Large intestine (tissue), 3 donors: ENCODE measurements around the gene MYH7. TPM values are rescaled to one million over a fixed set of nuclear protein-coding genes. Genes with fewer than 3 reads are reported as not detected.
"Not testable (repeated sequence)": the region's sequence is repeated elsewhere in the genome, so short reads cannot be mapped to it uniquely, and the experiment has no call there.

Experiments
- DNase-seq, 2 donors: peaks; one replicate each; pipeline versions ENCODE4 v3.0.0 to v3.0.0-alpha.2; 2013
- H3K27ac ChIP-seq: one replicate; pipeline ENCODE4 v1.5.1; 2013; ENCODE audit warnings: low read length
- H3K27me3 ChIP-seq: 2 replicates; pipeline ENCODE4 v1.6.1; 2013; ENCODE audit warnings: low read length; ENCODE audit not compliant: control insufficient read depth, insufficient read depth
- H3K36me3 ChIP-seq: 2 replicates; pipeline ENCODE4 v1.6.1; 2013; ENCODE audit warnings: low read length; ENCODE audit not compliant: control insufficient read depth, insufficient read depth
- H3K4me1 ChIP-seq: one replicate; pipeline ENCODE4 v1.6.1; 2013; ENCODE audit warnings: low read length; ENCODE audit not compliant: control insufficient read depth, insufficient read depth
- H3K4me3 ChIP-seq: one replicate; pipeline ENCODE4 v1.5.1; 2013; ENCODE audit warnings: low read length
- H3K9me3 ChIP-seq: one replicate; pipeline ENCODE4 v1.6.1; 2013; ENCODE audit warnings: mild to moderate bottlenecking, low read depth, low read length, moderate library complexity; ENCODE audit not compliant: control insufficient read depth
- WGBS: methylation state at CpG from one replicate; pipeline ENCODE4 v1.1.5; 2013; ENCODE audit warnings: low lambda C conversion rate; ENCODE audit not compliant: insufficient coverage; 5-methylcytosine and 5-hydroxymethylcytosine counted together
- polyA plus RNA-seq: library from polyadenylated mRNA; unstranded; fragments of 120-200 nt; gene quantifications from one replicate; pipeline ENCODE4 v1.2.1, GENCODE V29; 2013

MYH7 gene
- polyA plus RNA-seq, 1 donor: 0.91 TPM

DNA sequence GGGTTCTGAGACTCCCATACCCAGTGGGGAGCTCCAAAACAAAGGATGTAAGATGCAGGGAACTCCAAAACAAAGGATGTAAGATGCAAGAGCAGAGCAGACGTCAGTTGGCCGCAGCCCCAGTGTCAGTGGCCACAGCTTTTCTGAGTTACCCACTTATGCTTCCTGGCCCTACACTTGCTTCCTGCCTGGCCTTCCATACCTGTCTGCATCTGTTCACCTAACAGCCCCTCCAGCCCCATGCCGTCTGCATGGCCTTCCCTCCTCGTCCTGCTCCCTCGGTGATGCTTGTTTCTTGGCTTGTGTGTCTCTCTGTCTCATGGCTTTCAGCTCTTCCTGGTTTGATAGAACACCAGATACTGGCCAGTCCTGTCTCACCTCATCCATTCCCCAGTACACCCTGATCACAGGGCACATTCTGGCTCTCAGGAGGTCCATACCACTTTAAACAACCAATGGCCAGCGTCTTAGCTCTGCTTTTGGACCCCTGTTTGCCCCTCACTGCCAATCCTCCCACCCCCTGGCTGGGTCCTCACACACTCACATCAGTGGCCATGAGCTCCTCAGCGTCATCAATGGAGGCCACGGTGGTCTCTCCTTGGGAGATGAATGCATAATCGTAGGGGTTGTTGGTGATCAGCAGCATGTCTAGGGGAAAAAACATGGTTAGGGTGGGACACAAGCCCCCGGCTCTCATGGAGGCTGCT, 5.3 kb downstream of the MYH7 start:
- H3K36me3 ChIP-seq: no peaks in the 10 kb centered on the region
- no CpG with 5 or more reads among the region's 10 CpGs for WGBS
- no peak for DNase-seq
- H3K9me3 ChIP-seq: no peaks in the 10 kb centered on the region
- no peak overlapping the region for H3K4me3 ChIP-seq
- no peak overlapping the region for H3K27ac ChIP-seq
- H3K4me1 ChIP-seq: no peaks in the 10 kb centered on the region
- H3K27me3 ChIP-seq: no peaks in the 10 kb centered on the region

DNA sequence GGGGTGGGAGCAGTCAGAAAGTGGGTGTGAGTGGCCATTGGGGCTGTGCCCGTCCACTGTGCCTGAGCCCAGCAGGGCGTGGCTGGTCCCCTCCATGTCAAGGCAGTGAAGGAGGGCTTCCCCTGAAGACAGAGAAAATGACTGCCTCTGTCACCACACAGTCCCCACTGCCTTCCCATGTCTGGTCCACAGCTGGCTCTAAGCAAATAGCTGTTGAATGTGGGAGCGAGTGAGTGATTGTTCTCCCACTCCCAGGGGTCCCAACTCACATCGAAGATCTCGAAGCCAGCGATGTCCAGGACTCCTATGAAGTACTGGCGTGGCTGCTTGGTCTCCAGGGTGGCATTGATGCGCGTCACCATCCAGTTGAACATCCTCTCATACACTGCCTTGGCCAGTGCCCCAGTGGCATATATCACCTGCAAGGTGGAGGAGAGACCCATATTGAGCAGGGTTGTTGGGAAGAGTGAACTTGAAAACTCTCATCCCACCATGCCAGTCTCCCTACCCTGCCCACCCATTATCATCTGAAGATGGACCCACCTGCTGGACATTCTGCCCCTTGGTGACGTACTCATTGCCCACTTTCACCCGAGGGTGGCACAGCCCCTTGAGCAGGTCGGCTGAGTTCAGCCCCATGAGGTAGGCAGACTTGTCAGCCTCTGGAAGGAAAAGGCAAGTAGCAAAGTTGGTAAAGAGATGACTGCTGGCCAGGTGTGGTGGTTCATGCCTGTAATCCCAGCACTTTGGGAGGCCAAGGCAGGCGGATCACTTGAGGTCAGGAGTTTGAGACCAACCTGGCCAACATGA, 6.6 kb downstream of the MYH7 start:
- no peaks in the 10 kb centered on the region for H3K9me3 ChIP-seq
- DNase-seq: no peak
- H3K27me3 ChIP-seq: no peaks in the 10 kb centered on the region
- WGBS: no CpG with 5 or more reads among the region's 13 CpGs
- no peaks in the 10 kb centered on the region for H3K4me1 ChIP-seq
- H3K4me3 ChIP-seq: no peak overlapping the region
- no peaks in the 10 kb centered on the region for H3K36me3 ChIP-seq
- H3K27ac ChIP-seq: no peak overlapping the region

DNA sequence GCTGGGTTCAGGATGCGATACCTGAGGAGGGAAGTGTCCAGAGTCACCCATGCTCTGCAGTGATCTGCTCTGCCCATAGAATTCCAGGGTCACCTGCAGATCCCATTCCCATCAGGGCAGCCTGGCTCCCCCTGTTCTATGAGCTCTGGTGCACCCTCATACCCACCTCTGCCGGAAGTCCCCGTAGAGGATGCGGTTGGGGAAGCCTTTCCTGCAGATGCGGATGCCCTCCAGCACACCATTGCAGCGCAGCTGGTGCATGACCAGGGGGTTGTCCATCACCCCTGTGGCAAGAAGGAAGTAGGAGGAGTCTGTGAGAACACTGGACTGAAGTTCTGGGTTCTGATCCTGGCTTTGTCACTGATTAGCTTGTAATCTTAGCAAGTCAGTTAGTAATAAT, 9.7 kb downstream of the MYH7 start:
- not testable (repeated sequence) for H3K27ac ChIP-seq, DNase-seq, H3K4me3 ChIP-seq, H3K9me3 ChIP-seq, H3K4me1 ChIP-seq, H3K27me3 ChIP-seq, H3K36me3 ChIP-seq
- WGBS: no CpG with 5 or more reads among the region's 6 CpGs

DNA sequence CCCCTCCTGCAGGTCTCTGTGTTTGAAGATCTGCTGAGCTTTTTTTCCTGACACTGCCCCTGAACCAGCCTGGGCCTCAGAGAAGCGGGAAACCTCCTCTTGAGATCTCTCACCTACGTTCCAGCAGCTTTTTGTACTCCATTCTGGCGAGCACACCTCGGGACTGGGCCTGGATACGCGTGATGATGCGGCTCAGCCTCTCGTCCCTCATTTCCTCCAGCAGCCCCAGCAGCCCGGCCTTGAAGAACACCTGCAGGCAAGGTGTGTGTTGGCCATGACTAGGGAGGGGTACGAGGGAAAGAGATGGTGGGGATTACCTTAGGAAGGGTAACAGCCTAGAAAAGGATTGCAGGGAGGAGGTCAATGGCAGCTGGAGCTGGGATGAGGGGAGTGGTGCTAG, 10.3 kb downstream of the MYH7 start:
- no peaks in the 10 kb centered on the region for H3K9me3 ChIP-seq
- no CpG with 5 or more reads among the region's 10 CpGs for WGBS
- H3K27ac ChIP-seq: no peak overlapping the region
- H3K4me3 ChIP-seq: no peak overlapping the region
- no peaks in the 10 kb centered on the region for H3K4me1 ChIP-seq
- no peaks in the 10 kb centered on the region for H3K36me3 ChIP-seq
- no peak for DNase-seq
- peaks cover 2% of the 10 kb centered on the region for H3K27me3 ChIP-seq

DNA sequence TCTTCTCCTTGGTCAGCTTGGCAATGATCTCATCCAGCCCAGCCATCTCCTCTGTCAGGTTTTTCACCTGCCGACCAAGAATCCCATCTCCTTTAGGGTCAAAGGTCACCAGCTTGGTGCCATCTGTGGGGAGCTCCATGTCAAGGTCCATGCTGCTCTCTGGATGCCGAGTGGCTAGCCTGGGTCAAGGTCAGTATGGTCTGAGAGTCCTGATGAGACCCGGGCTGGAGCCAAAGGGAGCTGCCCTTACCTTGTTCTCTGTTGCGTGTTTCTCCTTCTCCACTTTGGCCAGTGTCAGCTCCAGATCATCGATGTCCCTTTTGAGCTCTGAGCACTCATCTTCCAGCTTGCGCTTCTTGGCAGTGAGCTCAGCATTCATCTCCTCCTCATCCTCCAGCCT, 11.8 kb downstream of the MYH7 start:
- Histone ChIP-seq H3K36me3 (no peaks in the 10 kb centered on the region), H3K27me3 (peaks cover 2% of the 10 kb centered on the region), H3K27ac (no peak overlapping the region), H3K4me3 (no peak overlapping the region), H3K9me3 (no peaks in the 10 kb centered on the region), H3K4me1 (no peaks in the 10 kb centered on the region)
- no peak for DNase-seq
- WGBS: 100% methylated on average over 2 of the region's 6 CpGs

DNA sequence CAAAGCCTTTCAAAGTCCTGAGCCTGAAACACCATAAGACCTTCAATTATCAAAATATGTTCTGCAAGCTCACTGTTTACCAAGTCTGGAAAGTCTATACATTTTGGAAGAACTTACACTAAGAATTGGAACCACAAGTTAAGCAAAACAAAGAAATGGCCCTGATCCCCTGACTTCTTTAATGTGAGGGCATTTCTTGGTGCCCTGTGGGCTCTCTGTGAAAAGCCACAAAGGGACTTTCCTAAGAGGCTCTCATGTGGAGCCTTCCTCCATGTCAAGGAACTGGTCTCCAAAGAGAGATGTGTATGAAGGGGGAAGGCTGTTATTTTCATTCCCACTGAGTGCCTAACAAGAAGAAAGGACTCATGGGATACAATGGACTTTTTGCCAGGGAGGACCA, 13.9 kb downstream of the MYH7 start:
- Histone ChIP-seq H3K36me3 (no peaks in the 10 kb centered on the region), H3K4me1 (no peaks in the 10 kb centered on the region), H3K9me3 (no peaks in the 10 kb centered on the region), H3K4me3 (no peak overlapping the region), H3K27ac (no peak overlapping the region), H3K27me3 (peaks cover 2% of the 10 kb centered on the region)
- no peak for DNase-seq

DNA sequence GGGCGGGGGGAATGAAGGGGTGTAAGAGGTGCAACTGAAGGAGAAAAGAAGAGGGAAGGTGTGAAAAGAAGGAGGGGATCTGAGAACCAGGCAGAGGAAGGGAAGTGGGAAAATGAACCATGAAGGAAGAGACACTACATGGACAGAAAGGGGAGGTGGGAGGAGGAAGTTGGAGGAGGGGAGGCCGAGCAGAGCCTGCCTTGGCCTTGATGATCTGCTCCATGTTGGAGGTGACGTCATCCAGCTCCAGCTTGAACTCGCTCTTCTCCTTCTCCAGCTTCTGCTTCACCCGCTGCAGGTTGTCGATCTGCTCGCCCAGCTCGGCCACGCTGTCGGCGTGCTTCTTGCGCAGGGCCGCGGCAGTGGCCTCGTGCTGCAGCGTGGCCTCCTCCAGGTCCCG, 15.8 kb downstream of the MYH7 start:
- not testable (repeated sequence) for H3K4me3 ChIP-seq, H3K27ac ChIP-seq, DNase-seq, H3K9me3 ChIP-seq, H3K27me3 ChIP-seq, H3K4me1 ChIP-seq, H3K36me3 ChIP-seq
- 90% methylated on average over 1 of the region's 17 CpGs for WGBS

DNA sequence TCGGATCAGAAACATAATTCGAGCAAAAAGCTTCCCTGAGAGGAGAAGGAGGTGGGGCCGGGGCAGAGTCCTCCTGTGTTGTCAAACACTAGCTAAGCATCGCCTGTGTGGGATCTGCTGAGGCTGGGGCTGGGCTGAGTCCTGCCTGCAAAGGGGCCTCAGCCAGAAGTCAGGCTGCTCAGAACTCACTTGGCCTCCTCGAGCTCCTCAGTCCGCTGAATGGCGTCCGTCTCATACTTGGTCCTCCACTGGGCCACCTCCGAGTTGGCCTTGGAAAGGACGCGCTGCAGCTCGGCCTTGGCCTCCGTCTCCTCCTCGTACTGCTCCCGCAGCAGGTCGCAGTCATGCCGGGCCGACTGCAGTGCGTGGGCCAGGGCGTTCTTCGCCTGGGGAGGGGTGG, 17.4 kb downstream of the MYH7 start:
- no CpG with 5 or more reads among the region's 21 CpGs for WGBS
- H3K36me3 ChIP-seq: no peaks in the 10 kb centered on the region
- H3K4me3 ChIP-seq: no peak overlapping the region
- no peak for DNase-seq
- H3K27ac ChIP-seq: no peak overlapping the region
- H3K27me3 ChIP-seq: peaks cover 2% of the 10 kb centered on the region
- H3K4me1 ChIP-seq: no peaks in the 10 kb centered on the region
- H3K9me3 ChIP-seq: no peaks in the 10 kb centered on the region

DNA sequence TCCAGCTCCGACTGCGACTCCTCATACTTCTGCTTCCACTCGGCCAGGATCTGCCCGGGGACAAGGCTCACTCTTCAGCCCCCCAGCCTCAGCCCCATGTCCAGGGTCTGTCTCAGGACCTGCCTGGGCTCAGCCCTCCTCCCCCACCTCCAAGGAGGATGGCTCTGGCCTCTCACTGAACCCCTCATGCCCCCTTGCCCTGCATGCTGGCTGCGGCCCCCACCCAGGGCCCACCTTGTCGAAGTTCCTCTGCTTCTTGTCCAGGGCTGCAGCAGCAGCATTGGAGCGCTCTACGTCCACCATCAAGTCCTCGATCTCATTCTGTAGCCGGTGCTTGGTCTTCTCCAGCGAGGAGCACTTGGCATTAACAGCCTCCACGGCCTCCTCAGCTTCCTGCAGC, 18.2 kb downstream of the MYH7 start:
- H3K36me3 ChIP-seq, H3K9me3 ChIP-seq, H3K4me3 ChIP-seq, H3K27ac ChIP-seq, H3K4me1 ChIP-seq, H3K27me3 ChIP-seq, DNase-seq: not testable (repeated sequence)
- no CpG with 5 or more reads among the region's 12 CpGs for WGBS

DNA sequence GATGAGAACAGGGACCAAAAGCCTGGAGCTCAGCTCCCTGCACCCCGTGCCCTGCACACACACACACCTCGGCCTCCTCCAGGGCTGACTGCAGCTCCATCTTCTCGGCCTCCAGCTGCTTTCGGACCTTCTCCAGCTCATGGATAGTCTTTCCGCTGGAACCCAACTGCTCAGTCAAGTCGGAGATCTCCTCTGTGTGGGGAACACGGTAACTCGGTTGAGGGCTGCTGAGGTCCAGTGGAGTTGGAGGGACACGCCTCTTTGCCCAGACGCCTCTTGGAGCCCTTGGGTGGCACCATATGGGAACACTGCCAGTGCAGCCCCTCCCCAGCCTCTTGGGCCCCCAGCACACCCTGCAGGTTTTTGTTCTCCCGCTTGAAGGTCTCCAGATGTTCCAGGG, 18.7 kb downstream of the MYH7 start:
- H3K9me3 ChIP-seq: no peaks in the 10 kb centered on the region
- no peak overlapping the region for H3K27ac ChIP-seq
- peaks cover under 1% of the 10 kb centered on the region for H3K27me3 ChIP-seq
- H3K4me3 ChIP-seq: no peak overlapping the region
- DNase-seq: no peak
- no peaks in the 10 kb centered on the region for H3K4me1 ChIP-seq
- 100% methylated on average over 1 of the region's 11 CpGs for WGBS
- no peaks in the 10 kb centered on the region for H3K36me3 ChIP-seq
